ENCODE data around the gene KBTBD8. TPM values are rescaled to one million over a fixed set of nuclear protein-coding genes. Genes with fewer than 3 reads are reported as not detected.

Gene KBTBD8
- total RNA-seq, 2 experiments from 2014 or later = 8.3 TPM

GRCh38 chr3:67001086-67001861, 3.2 kb downstream of the KBTBD8 start:
- no peak overlapping the region for H3K4me3 Mint-ChIP-seq
- H3K27me3 Mint-ChIP-seq = peaks cover 7% of the 10 kb centered on the region
- no peaks in the 10 kb centered on the region for H3K9me3 Mint-ChIP-seq
- peaks cover 24% of the 10 kb centered on the region for H3K36me3 Mint-ChIP-seq (ENCODE audit: low read depth)
- CTCF ChIA-PET = no interaction called here
- peaks cover 50% of the 10 kb centered on the region for H3K4me1 Mint-ChIP-seq
- POLR2A ChIA-PET = no interaction called here
- no peak for DNase-seq
- H3K27ac Mint-ChIP-seq = no peak overlapping the region

- H3K36me3 Mint-ChIP-seq (ENCODE audit: low read depth) = peaks cover 48% of the 10 kb centered on the region
- CTCF ChIA-PET = interaction anchor here (1.5 to 1.6 kb wide), 2 partner anchors 9 to 34 kb away, joined by 3 to 6 read pairs; no protein-coding TSS in a partner anchor
Observed at GRCh38 chr3:67005974-67006373, 7.9 kb downstream of the KBTBD8 start.

GRCh38 chr3:67006460-67006859, 8.4 kb downstream of the KBTBD8 start:
- no peak for DNase-seq
- H3K4me1 Mint-ChIP-seq = peaks cover 23% of the 10 kb centered on the region
- H3K36me3 Mint-ChIP-seq (ENCODE audit: low read depth) = peaks cover 49% of the 10 kb centered on the region
- ChIA-PET CTCF (interaction anchor here (0.7 to 1.6 kb wide), 3 partner anchors 9 to 139 kb away, joined by 3 to 6 read pairs (median 3); no protein-coding TSS in a partner anchor), POLR2A (no interaction called here)
- H3K27me3 Mint-ChIP-seq = no peaks in the 10 kb centered on the region
- H3K9me3 Mint-ChIP-seq = no peaks in the 10 kb centered on the region
- H3K27ac Mint-ChIP-seq = no peak overlapping the region
- no peak overlapping the region for H3K4me3 Mint-ChIP-seq

More at GRCh38 chr3:67005974-67006373, 7.9 kb downstream of the KBTBD8 start:
- Mint-ChIP-seq H3K4me1 (peaks cover 25% of the 10 kb centered on the region), H3K27ac (no peak overlapping the region), H3K9me3 (no peaks in the 10 kb centered on the region), H3K4me3 (no peak overlapping the region), H3K27me3 (no peaks in the 10 kb centered on the region)
- no peak for DNase-seq
- POLR2A ChIA-PET = no interaction called here

GRCh38 chr3:67008388-67008787, 10.3 kb downstream of the KBTBD8 start:
- H3K4me1 Mint-ChIP-seq = peaks cover 17% of the 10 kb centered on the region
- H3K27ac Mint-ChIP-seq = no peak overlapping the region
- ChIA-PET CTCF (interaction anchor here (3.0 kb wide), 1 partner anchor 36 kb away, joined by 7 read pairs; no protein-coding TSS in a partner anchor), POLR2A (no interaction called here)
- DNase-seq = no peak
- H3K4me3 Mint-ChIP-seq = no peak overlapping the region
- H3K36me3 Mint-ChIP-seq (ENCODE audit: low read depth) = peaks cover 47% of the 10 kb centered on the region
- H3K27me3 Mint-ChIP-seq = no peaks in the 10 kb centered on the region
- no peaks in the 10 kb centered on the region for H3K9me3 Mint-ChIP-seq

- Mint-ChIP-seq H3K36me3 (ENCODE audit: low read depth) (peaks cover 38% of the 10 kb centered on the region), H3K27ac (no peak overlapping the region), H3K9me3 (no peaks in the 10 kb centered on the region), H3K4me3 (no peak overlapping the region), H3K27me3 (no peaks in the 10 kb centered on the region), H3K4me1 (peaks cover 11% of the 10 kb centered on the region)
- no peak for DNase-seq
- ChIA-PET POLR2A (no interaction called here), CTCF (interaction anchor here (3.0 kb wide), 1 partner anchor 38 kb away, joined by 7 read pairs; no protein-coding TSS in a partner anchor)
Observed at GRCh38 chr3:67009716-67010115, 11.6 kb downstream of the KBTBD8 start.

- H3K9me3 Mint-ChIP-seq = no peaks in the 10 kb centered on the region
- H3K4me3 Mint-ChIP-seq = no peak overlapping the region
- no peaks in the 10 kb centered on the region for H3K27me3 Mint-ChIP-seq
- DNase-seq = no peak
- CTCF ChIA-PET = no interaction called here
- POLR2A ChIA-PET = no interaction called here
- peaks cover 3% of the 10 kb centered on the region for H3K4me1 Mint-ChIP-seq
- H3K36me3 Mint-ChIP-seq (ENCODE audit: low read depth) = peaks cover 30% of the 10 kb centered on the region
- no peak overlapping the region for H3K27ac Mint-ChIP-seq
Observed at GRCh38 chr3:67011414-67012131, 13.5 kb downstream of the KBTBD8 start.

GRCh38 chr3:67012564-67012963, 14.5 kb downstream of the KBTBD8 start:
- DNase-seq = no peak
- no peak overlapping the region for H3K27ac Mint-ChIP-seq
- H3K4me1 Mint-ChIP-seq = peaks cover 8% of the 10 kb centered on the region
- no peaks in the 10 kb centered on the region for H3K9me3 Mint-ChIP-seq
- no peak overlapping the region for H3K4me3 Mint-ChIP-seq
- H3K27me3 Mint-ChIP-seq = no peaks in the 10 kb centered on the region
- ChIA-PET CTCF (no interaction called here), POLR2A (no interaction called here)
- H3K36me3 Mint-ChIP-seq (ENCODE audit: low read depth) = peaks cover 27% of the 10 kb centered on the region

- H3K9me3 Mint-ChIP-seq = no peaks in the 10 kb centered on the region
- H3K4me1 Mint-ChIP-seq = peaks cover 14% of the 10 kb centered on the region
- ChIA-PET POLR2A (no interaction called here), CTCF (interaction anchor here (1.9 kb wide), 1 partner anchor 10 kb away, joined by 6 read pairs; no protein-coding TSS in a partner anchor)
- no peak for DNase-seq
- no peaks in the 10 kb centered on the region for H3K27me3 Mint-ChIP-seq
- H3K4me3 Mint-ChIP-seq = no peak overlapping the region
- peaks cover 7% of the 10 kb centered on the region for H3K36me3 Mint-ChIP-seq (ENCODE audit: low read depth)
- H3K27ac Mint-ChIP-seq = no peak overlapping the region
Observed at GRCh38 chr3:67015702-67016484, 17.8 kb downstream of the KBTBD8 start.

GRCh38 chr3:67016522-67017080, 18.5 kb downstream of the KBTBD8 start:
- Mint-ChIP-seq H3K27ac (no peak overlapping the region), H3K4me1 (peaks cover 14% of the 10 kb centered on the region), H3K27me3 (no peaks in the 10 kb centered on the region), H3K4me3 (no peak overlapping the region), H3K36me3 (ENCODE audit: low read depth) (peaks cover 5% of the 10 kb centered on the region), H3K9me3 (no peaks in the 10 kb centered on the region)
- ChIA-PET CTCF (interaction anchor here (1.9 kb wide), 1 partner anchor 11 kb away, joined by 6 read pairs; no protein-coding TSS in a partner anchor), POLR2A (no interaction called here)
- no peak for DNase-seq

GRCh38 chr3:67017211-67017610, 19.1 kb downstream of the KBTBD8 start:
- ChIA-PET CTCF (no interaction called here), POLR2A (no interaction called here)
- Mint-ChIP-seq H3K4me3 (no peak overlapping the region), H3K4me1 (peaks cover 14% of the 10 kb centered on the region), H3K27ac (no peak overlapping the region), H3K9me3 (no peaks in the 10 kb centered on the region), H3K36me3 (ENCODE audit: low read depth) (peaks cover 3% of the 10 kb centered on the region), H3K27me3 (no peaks in the 10 kb centered on the region)
- no peak for DNase-seq

- H3K4me1 Mint-ChIP-seq = peaks cover 14% of the 10 kb centered on the region
- peaks cover 1% of the 10 kb centered on the region for H3K36me3 Mint-ChIP-seq (ENCODE audit: low read depth)
- H3K9me3 Mint-ChIP-seq = no peaks in the 10 kb centered on the region
- no peaks in the 10 kb centered on the region for H3K27me3 Mint-ChIP-seq
- H3K27ac Mint-ChIP-seq = no peak overlapping the region
- CTCF ChIA-PET = no interaction called here
- H3K4me3 Mint-ChIP-seq = no peak overlapping the region
- no peak for DNase-seq
- POLR2A ChIA-PET = no interaction called here
Observed at GRCh38 chr3:67018105-67018788, 20.1 kb downstream of the KBTBD8 start.

- CTCF ChIA-PET = no interaction called here
- Mint-ChIP-seq H3K4me1 (peaks cover 14% of the 10 kb centered on the region), H3K36me3 (ENCODE audit: low read depth) (no peaks in the 10 kb centered on the region), H3K27ac (no peak overlapping the region), H3K9me3 (no peaks in the 10 kb centered on the region), H3K27me3 (no peaks in the 10 kb centered on the region), H3K4me3 (no peak overlapping the region)
- POLR2A ChIA-PET = no interaction called here
- no peak for DNase-seq
Observed at GRCh38 chr3:67018789-67019526, 20.9 kb downstream of the KBTBD8 start.
